PFSK-1 (cell line): Measurements from ENCODE around the gene SIAH1.

Experiments
- FOXP2 ChIP-seq: optimal IDR thresholded peaks from 2 replicates; pipeline ENCODE3; 2011; ENCODE audit warnings: borderline replicate concordance, control low read depth, inconsistent platforms; ENCODE audit not compliant: insufficient read depth; ENCODE audit errors: extremely low read length, extremely low read depth
- POLR2AphosphoS5 ChIP-seq: IDR thresholded peaks from 2 replicates; pipeline ENCODE4 v1.6.1; 2012; ENCODE audit warnings: low read depth, mild to moderate bottlenecking, control low read depth, low read length, moderate library complexity
- SIN3A ChIP-seq: IDR thresholded peaks from 2 replicates; pipeline ENCODE4 v1.6.1; 2012; ENCODE audit warnings: mild to moderate bottlenecking, low read length, moderate library complexity, borderline replicate concordance; ENCODE audit not compliant: insufficient read depth
- TAF1 ChIP-seq: IDR thresholded peaks from 2 replicates; pipeline ENCODE4 v1.6.1; 2012; ENCODE audit warnings: low read length, control low read depth, borderline replicate concordance; ENCODE audit not compliant: insufficient read depth
- TF ChIP-seq, protein P1 (sequence below), 2 experiments: IDR thresholded peaks; 2 replicates each; pipeline versions ENCODE4 v1.6.1 to v1.8.0; 2011 to 2012; ENCODE audit warnings: low read depth in 2 of 2, low read length in 2 of 2, control low read depth in 1 of 2, inconsistent platforms in 1 of 2, mild to moderate bottlenecking in 1 of 2, moderate library complexity in 1 of 2; ENCODE audit not compliant: insufficient read depth in 1 of 2

The SIAH1 gene

GRCh38 chr16:48392407-48392806 lies 7.2 kb upstream of the SIAH1 start:
- TF ChIP-seq SIN3A (no peak), POLR2AphosphoS5 (no peak), TAF1 (no peak), FOXP2 (no peak)
- TF ChIP-seq, protein P1, sequence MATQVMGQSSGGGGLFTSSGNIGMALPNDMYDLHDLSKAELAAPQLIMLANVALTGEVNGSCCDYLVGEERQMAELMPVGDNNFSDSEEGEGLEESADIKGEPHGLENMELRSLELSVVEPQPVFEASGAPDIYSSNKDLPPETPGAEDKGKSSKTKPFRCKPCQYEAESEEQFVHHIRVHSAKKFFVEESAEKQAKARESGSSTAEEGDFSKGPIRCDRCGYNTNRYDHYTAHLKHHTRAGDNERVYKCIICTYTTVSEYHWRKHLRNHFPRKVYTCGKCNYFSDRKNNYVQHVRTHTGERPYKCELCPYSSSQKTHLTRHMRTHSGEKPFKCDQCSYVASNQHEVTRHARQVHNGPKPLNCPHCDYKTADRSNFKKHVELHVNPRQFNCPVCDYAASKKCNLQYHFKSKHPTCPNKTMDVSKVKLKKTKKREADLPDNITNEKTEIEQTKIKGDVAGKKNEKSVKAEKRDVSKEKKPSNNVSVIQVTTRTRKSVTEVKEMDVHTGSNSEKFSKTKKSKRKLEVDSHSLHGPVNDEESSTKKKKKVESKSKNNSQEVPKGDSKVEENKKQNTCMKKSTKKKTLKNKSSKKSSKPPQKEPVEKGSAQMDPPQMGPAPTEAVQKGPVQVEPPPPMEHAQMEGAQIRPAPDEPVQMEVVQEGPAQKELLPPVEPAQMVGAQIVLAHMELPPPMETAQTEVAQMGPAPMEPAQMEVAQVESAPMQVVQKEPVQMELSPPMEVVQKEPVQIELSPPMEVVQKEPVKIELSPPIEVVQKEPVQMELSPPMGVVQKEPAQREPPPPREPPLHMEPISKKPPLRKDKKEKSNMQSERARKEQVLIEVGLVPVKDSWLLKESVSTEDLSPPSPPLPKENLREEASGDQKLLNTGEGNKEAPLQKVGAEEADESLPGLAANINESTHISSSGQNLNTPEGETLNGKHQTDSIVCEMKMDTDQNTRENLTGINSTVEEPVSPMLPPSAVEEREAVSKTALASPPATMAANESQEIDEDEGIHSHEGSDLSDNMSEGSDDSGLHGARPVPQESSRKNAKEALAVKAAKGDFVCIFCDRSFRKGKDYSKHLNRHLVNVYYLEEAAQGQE (IDR thresholded peaks at IDR 0.05; ENCODE audit: insufficient read depth in 1 of 2, low read depth in 2 of 2, low read length in 2 of 2), result no peak

GRCh38 chr16:48386559-48387312 lies 1.5 kb upstream of the SIAH1 start:
- TF ChIP-seq POLR2AphosphoS5 (no peak), TAF1 (no peak), FOXP2 (no peak), SIN3A (no peak)
- TF ChIP-seq, protein P1 (IDR thresholded peaks at IDR 0.05; ENCODE audit: insufficient read depth in 1 of 2, low read depth in 2 of 2, low read length in 2 of 2), result no peak

DNA sequence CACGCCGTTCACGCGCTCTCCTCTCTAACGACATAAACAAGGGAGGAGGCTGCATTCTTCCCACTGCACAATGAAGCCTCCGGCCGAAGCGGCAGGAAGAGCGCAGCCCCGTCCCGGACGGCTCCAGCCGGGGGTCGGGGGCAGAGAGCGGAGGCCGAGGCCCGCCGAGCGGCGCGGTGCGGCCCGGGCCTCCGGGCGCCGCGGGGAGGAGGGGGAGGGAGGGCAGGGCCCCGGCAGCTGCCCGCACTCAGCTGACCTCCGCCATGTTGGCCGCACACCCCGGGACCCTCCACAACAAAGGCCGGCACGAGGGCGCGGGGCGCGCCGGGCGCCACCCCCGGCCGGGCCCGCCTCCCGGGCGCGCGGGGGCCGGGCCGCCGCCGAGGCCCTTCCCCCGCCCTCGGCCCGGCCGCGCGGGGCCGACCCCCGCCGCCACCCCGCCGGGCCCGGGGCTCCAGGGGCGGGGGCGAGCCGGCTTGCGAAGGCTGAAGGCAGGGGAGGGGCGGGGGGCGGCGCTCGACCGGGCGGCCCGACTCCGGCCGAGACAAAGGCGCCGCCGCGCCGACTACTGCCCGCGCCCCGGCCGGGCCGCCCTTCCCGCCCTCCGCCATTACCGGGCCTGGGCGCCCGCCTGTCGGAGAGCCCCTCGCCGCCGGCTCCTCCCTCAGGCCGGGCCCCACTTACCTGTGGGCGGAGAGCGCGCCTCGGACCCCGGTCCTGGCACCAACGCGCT lies 527 bp downstream of the SIAH1 start:
- TF ChIP-seq TAF1 (no peak), SIN3A (no peak), FOXP2 (no peak), POLR2AphosphoS5 (no peak)
- TF ChIP-seq, protein P1 (IDR thresholded peaks at IDR 0.05; ENCODE audit: insufficient read depth in 1 of 2, low read depth in 2 of 2, low read length in 2 of 2), result no peak

GRCh38 chr16:48383877-48384519 lies 1.2 kb downstream of the SIAH1 start:
- TF ChIP-seq SIN3A, result no peak
- TF ChIP-seq, protein P1 (IDR thresholded peaks at IDR 0.05; ENCODE audit: insufficient read depth in 1 of 2, low read depth in 2 of 2, low read length in 2 of 2), result no peak
- TF ChIP-seq FOXP2, result no peak
- no peak for TF ChIP-seq POLR2AphosphoS5
- TF ChIP-seq TAF1, result no peak
